Measurements from ENCODE around the gene TMEM8B.
"Not testable (repeated sequence)": the region's sequence is repeated elsewhere in the genome, so short reads cannot be mapped to it uniquely, and the experiment has no call there.

The TMEM8B gene

GRCh38 chr9:35909274-35909673 lies 80.2 kb downstream of the TMEM8B start, which contains the start of gene SPAAR:
TSS of gene SPAAR (plus strand) at chr9:35909490. CDS start at chr9:35910464, 974 bp downstream.
- no peak for DNase-seq

GRCh38 chr9:35909687-35910612 lies 80.9 kb downstream of the TMEM8B start:
- DNase-seq = no peak

DNA sequence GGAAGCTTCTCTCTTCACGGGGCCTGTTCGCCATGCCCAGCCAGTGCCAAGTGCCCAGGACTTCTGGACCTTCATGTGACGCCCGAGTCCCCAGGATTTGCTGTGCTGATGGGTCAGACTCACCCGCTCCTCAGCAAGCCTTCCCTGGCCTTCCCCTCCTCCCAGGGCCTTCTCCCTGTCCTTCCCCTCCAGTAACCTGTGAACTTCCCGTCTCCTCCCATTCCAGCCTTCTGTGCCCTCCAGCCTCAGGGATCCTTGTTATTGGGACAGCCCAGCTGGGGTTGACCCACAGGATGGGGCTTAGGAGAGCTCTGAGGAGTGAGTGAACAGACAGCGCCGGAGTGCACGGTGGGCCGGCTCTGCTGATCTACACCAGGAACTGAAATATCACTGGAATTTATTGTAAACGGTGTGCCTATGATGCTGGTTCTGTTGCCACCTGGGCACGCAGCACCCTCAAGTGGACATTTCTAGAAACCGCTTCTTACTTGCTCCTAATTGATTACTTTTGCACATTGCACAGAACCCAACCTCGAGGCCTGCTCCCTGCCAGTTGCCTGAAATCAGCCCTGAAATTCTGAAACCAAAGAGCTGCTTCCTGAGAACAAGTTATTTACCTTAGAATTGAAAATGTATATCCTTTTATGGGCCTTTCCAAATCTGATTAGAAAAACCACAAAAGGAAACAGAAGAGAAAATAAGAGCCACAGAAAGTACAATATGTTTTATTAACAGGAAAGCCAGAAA lies 81.8 kb downstream of the TMEM8B start:
- DNase-seq = no peak

- no peak for DNase-seq
These were observed 82.7 kb downstream of the TMEM8B start for GRCh38 chr9:35911690-35912089.

DNA sequence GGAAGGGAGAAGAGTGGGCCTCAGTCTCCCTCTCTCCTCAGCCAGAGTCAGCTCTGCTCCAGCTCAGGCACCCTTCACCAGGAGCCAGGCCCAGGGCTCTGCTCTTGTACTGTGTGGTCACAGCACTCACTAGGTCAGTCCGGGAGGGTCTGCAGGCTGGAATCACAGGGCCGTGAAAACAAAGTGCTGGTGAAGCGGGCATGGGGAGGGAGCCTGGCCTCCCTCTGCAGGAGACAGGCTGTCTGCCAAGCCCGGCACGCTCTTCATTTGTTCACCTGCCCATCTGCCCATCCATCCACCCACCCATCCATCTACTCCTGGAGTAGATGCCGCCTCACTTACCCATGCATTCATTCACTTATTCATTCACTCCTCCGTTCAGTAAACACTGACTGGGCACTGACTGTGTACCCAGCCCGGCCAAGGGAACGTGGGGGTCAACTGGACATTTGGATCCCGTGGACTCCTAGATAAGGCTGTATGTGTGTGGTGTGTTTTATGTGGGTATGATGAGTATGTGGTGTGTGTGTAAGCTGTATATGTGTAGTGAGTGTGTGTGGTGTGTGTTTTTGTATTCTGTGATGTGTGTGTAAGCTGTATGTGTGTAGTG lies 83.9 kb downstream of the TMEM8B start:
- no peak for DNase-seq

- DNase-seq = not testable (repeated sequence)
These were observed 84.4 kb downstream of the TMEM8B start for GRCh38 chr9:35913429-35913828.

GRCh38 chr9:35914301-35914807 lies 85.3 kb downstream of the TMEM8B start:
- DNase-seq = no peak
